Measurements from ENCODE around the gene SLC4A2.

SLC4A2 gene

GRCh38 chr7:151068069-151068773 lies 8.8 kb downstream of the SLC4A2 start:
- H3K9me3 ChIP-seq (ENCODE audit: control insufficient read depth, low read depth, low read length) = no peaks in the 10 kb centered on the region
- peaks cover 48% of the 10 kb centered on the region for H3K36me3 ChIP-seq (ENCODE audit: control insufficient read depth, low read depth, low read length)
- no peak overlapping the region for H3K9ac ChIP-seq (ENCODE audit: low read length)
- H3K4me3 ChIP-seq (ENCODE audit: low read length) = no peak overlapping the region
- no peaks in the 10 kb centered on the region for H3K27me3 ChIP-seq (ENCODE audit: control insufficient read depth, insufficient read depth, low read length)
- no peak overlapping the region for H3K27ac ChIP-seq (ENCODE audit: low read length)
- no peaks in the 10 kb centered on the region for H3K4me1 ChIP-seq (ENCODE audit: control insufficient read depth, low read depth, low read length)

DNA sequence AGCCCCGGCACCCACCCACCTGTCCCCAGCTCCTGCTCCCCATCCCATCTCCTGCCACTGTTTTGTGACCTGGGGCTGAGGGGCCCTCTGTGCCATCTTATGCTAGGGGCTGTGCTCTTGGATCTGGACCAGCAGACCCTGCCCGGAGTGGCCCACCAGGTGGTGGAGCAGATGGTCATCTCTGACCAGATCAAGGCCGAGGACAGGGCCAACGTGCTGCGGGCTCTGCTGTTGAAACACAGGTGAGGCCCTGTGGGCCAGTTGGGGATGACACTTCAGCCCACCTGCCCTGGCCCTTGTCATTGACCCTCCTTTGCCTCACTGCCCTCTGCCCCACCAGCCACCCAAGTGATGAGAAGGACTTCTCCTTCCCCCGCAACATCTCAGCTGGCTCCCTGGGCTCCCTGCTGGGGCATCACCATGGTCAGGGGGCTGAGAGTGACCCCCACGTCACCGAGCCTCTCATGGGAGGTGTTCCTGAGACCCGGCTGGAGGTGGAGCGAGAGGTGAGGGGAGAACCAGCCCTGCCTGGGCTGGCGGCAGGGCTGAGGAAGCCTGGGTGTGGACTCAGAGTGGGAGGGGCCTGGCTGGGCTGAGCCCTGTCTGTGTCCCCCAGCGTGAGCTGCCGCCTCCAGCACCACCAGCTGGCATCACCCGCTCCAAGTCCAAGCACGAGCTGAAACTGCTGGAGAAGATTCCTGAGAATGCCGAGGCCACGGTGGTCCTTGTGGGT lies 10.6 kb downstream of the SLC4A2 start:
- H3K9me3 ChIP-seq (ENCODE audit: control insufficient read depth, low read depth, low read length) = no peaks in the 10 kb centered on the region
- H3K27me3 ChIP-seq (ENCODE audit: control insufficient read depth, insufficient read depth, low read length) = no peaks in the 10 kb centered on the region
- H3K4me1 ChIP-seq (ENCODE audit: control insufficient read depth, low read depth, low read length) = no peaks in the 10 kb centered on the region
- H3K36me3 ChIP-seq (ENCODE audit: control insufficient read depth, low read depth, low read length) = peaks cover 57% of the 10 kb centered on the region
- H3K4me3 ChIP-seq (ENCODE audit: low read length) = no peak overlapping the region
- H3K27ac ChIP-seq (ENCODE audit: low read length) = no peak overlapping the region
- no peak overlapping the region for H3K9ac ChIP-seq (ENCODE audit: low read length)

GRCh38 chr7:151070574-151070960 lies 11.2 kb downstream of the SLC4A2 start:
- no peak overlapping the region for H3K9ac ChIP-seq (ENCODE audit: low read length)
- peaks cover 58% of the 10 kb centered on the region for H3K36me3 ChIP-seq (ENCODE audit: control insufficient read depth, low read depth, low read length)
- no peak overlapping the region for H3K4me3 ChIP-seq (ENCODE audit: low read length)
- no peaks in the 10 kb centered on the region for H3K9me3 ChIP-seq (ENCODE audit: control insufficient read depth, low read depth, low read length)
- no peaks in the 10 kb centered on the region for H3K4me1 ChIP-seq (ENCODE audit: control insufficient read depth, low read depth, low read length)
- H3K27me3 ChIP-seq (ENCODE audit: control insufficient read depth, insufficient read depth, low read length) = no peaks in the 10 kb centered on the region
- H3K27ac ChIP-seq (ENCODE audit: low read length) = no peak overlapping the region

DNA sequence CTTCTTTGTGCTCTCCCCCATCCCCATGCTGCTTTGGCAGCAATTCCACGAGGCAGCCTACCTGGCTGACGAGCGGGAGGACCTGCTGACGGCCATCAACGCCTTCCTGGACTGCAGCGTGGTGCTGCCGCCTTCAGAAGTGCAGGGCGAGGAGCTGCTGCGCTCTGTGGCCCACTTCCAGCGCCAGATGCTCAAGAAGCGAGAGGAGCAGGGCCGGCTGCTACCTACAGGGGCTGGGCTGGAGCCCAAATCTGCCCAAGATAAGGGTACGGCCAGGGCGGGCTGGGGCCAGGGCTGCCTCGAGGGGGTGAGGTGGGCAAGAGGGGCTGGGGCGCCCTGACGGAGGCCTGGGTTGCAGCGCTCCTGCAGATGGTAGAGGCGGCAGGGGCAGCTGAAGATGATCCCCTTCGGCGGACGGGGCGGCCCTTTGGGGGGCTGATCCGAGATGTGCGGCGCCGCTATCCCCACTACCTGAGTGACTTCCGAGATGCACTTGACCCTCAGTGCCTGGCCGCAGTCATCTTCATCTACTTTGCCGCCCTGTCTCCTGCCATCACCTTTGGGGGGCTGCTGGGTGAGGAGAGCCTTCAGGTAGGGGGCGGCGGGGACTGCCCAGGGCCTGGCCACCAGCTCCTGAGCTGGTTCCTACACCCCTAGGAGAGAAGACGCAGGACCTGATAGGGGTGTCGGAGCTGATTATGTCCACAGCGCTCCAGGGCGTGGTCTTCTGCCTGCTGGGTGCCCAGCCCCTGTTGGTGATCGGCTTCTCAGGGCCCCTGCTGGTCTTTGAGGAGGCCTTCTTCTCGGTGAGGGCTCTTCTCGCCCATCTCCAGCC lies 11.9 kb downstream of the SLC4A2 start:
- Histone ChIP-seq H3K4me3 (ENCODE audit: low read length) (no peak overlapping the region), H3K4me1 (ENCODE audit: control insufficient read depth, low read depth, low read length) (no peaks in the 10 kb centered on the region), H3K36me3 (ENCODE audit: control insufficient read depth, low read depth, low read length) (peaks cover 59% of the 10 kb centered on the region), H3K9me3 (ENCODE audit: control insufficient read depth, low read depth, low read length) (no peaks in the 10 kb centered on the region), H3K27me3 (ENCODE audit: control insufficient read depth, insufficient read depth, low read length) (no peaks in the 10 kb centered on the region), H3K9ac (ENCODE audit: low read length) (no peak overlapping the region), H3K27ac (ENCODE audit: low read length) (no peak overlapping the region)

DNA sequence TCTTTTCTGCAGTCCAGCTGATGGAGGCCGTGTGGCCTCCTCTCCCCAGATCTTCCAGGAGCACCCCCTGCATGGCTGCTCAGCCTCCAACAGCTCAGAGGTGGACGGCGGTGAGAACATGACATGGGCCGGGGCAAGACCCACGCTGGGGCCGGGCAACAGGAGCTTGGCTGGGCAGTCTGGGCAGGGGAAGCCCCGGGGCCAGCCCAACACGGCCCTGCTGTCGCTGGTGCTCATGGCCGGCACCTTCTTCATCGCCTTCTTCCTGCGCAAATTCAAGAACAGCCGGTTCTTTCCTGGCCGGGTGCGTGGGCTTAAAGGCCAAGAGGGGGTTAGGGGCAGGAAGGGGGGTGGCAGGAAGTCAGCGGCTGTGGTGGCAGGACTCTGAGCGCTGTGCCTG lies 14.6 kb downstream of the SLC4A2 start:
- Histone ChIP-seq H3K27me3 (ENCODE audit: control insufficient read depth, insufficient read depth, low read length) (no peaks in the 10 kb centered on the region), H3K9me3 (ENCODE audit: control insufficient read depth, low read depth, low read length) (no peaks in the 10 kb centered on the region), H3K9ac (ENCODE audit: low read length) (no peak overlapping the region), H3K4me1 (ENCODE audit: control insufficient read depth, low read depth, low read length) (peaks cover 5% of the 10 kb centered on the region), H3K27ac (ENCODE audit: low read length) (no peak overlapping the region), H3K4me3 (ENCODE audit: low read length) (no peak overlapping the region), H3K36me3 (ENCODE audit: control insufficient read depth, low read depth, low read length) (peaks cover 48% of the 10 kb centered on the region)

DNA sequence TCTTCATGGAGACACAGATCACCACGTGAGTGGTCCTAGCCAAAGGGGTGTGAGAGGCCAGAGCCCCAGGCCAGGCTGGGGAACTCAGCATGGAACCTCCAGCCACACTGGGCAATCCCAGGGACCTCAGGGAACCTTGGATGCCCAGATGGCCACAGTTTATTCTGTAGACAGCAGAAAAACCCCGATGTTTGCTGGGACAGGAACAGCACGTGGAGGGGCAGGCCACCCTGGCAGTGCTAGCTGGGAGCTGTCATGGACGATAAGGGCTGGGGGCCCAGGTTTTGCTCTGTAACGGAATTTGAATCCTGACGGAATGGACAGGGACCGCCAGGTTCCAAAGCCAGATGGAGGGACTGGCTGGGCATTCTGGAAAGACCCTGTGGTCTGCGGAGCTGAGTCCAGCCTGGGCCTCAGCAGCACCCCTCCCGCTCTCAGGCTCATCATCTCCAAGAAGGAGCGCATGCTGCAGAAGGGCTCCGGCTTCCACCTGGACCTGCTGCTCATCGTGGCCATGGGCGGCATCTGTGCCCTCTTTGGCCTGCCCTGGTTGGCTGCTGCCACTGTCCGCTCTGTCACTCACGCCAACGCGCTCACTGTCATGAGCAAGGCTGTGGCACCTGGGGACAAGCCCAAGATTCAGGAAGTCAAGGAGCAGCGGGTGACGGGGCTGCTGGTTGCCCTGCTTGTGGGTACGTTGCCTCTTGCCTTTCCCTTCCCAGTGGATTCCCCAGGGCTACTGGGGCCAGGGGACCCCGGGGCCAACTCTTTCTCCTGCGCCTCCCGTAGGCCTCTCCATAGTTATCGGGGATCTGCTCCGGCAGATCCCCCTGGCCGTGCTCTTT lies 15.7 kb downstream of the SLC4A2 start:
- Histone ChIP-seq H3K4me3 (ENCODE audit: low read length) (no peak overlapping the region), H3K27me3 (ENCODE audit: control insufficient read depth, insufficient read depth, low read length) (no peaks in the 10 kb centered on the region), H3K36me3 (ENCODE audit: control insufficient read depth, low read depth, low read length) (peaks cover 39% of the 10 kb centered on the region), H3K4me1 (ENCODE audit: control insufficient read depth, low read depth, low read length) (peaks cover 14% of the 10 kb centered on the region), H3K9ac (ENCODE audit: low read length) (no peak overlapping the region), H3K9me3 (ENCODE audit: control insufficient read depth, low read depth, low read length) (no peaks in the 10 kb centered on the region), H3K27ac (ENCODE audit: low read length) (no peak overlapping the region)

DNA sequence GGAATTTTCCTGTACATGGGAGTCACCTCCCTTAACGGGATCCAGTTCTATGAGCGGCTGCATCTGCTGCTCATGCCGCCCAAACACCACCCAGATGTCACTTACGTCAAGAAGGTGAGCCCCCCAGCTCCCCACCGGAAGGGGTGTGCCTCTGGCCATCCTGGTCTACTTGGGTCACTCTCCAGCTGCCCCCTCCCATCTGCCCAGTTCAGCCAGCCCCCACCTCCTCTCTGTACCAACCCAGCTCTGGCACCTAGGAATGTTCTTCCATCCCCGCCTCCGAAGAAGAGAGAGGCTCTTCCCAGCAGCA lies 16.2 kb downstream of the SLC4A2 start:
- Histone ChIP-seq H3K9me3 (ENCODE audit: control insufficient read depth, low read depth, low read length) (no peaks in the 10 kb centered on the region), H3K4me3 (ENCODE audit: low read length) (no peak overlapping the region), H3K4me1 (ENCODE audit: control insufficient read depth, low read depth, low read length) (peaks cover 14% of the 10 kb centered on the region), H3K36me3 (ENCODE audit: control insufficient read depth, low read depth, low read length) (peaks cover 35% of the 10 kb centered on the region), H3K9ac (ENCODE audit: low read length) (no peak overlapping the region), H3K27me3 (ENCODE audit: control insufficient read depth, insufficient read depth, low read length) (no peaks in the 10 kb centered on the region), H3K27ac (ENCODE audit: low read length) (no peak overlapping the region)

DNA sequence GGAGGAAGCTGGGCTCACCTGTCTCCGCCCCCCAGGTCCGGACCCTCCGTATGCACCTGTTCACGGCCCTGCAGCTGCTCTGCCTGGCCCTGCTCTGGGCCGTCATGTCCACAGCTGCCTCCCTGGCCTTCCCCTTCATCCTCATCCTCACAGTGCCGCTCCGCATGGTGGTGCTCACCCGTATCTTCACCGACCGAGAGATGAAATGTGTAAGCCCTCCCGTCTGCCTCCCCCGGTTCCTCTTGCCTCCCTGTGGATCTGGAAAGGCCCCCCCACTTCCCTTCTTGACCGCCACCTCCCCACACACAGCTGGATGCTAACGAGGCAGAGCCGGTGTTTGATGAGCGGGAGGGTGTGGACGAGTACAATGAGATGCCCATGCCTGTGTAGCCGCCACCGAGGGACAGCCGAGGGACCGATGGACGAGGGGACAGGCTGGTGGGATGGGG lies 16.6 kb downstream of the SLC4A2 start:
- peaks cover 31% of the 10 kb centered on the region for H3K36me3 ChIP-seq (ENCODE audit: control insufficient read depth, low read depth, low read length)
- no peaks in the 10 kb centered on the region for H3K9me3 ChIP-seq (ENCODE audit: control insufficient read depth, low read depth, low read length)
- H3K27me3 ChIP-seq (ENCODE audit: control insufficient read depth, insufficient read depth, low read length) = no peaks in the 10 kb centered on the region
- H3K4me1 ChIP-seq (ENCODE audit: control insufficient read depth, low read depth, low read length) = peaks cover 14% of the 10 kb centered on the region
- no peak overlapping the region for H3K27ac ChIP-seq (ENCODE audit: low read length)
- no peak overlapping the region for H3K9ac ChIP-seq (ENCODE audit: low read length)
- no peak overlapping the region for H3K4me3 ChIP-seq (ENCODE audit: low read length)

DNA sequence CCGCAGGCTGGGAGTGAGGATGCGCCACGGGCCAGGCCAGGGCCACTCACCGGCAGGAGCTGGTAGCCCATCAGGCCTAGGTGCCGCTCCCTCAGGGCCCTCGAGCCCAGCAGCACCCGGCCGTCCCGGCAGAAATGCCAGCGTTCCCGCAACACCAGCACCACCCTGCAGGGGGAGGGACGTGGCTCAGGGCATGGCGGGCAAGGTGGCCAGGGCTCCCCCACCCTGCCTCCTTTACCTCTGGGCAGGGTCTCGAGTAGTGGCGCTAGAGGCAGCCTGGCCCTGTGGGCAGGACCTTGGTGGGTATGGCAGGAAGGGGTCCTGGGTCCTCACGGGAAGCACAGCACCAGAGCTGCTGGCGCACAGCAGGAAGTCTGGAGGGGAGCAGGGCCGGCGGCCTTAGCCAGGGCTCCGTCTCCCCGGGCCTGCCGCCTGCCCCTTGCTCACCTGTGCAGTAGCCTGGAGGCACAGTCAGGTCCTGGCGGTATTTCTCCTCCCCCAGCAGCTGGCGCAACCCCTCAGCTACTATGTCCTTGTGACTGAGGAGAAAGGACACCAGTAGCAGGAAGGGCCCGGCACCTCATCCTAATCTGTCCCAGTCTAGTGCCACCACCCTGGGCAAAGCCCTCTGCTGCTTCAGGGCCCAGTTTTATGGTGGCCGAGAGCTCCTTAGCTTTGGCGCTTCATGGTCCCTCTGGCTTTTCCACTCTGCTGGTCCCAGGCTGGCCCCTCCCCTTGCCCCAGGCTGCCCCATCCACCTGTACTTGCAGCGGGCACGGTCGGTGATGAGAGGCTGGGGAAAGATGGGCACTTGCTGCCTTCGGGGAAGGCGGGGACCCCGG lies 17.7 kb downstream of the SLC4A2 start:
- Histone ChIP-seq H3K9me3 (ENCODE audit: control insufficient read depth, low read depth, low read length) (no peaks in the 10 kb centered on the region), H3K9ac (ENCODE audit: low read length) (no peak overlapping the region), H3K36me3 (ENCODE audit: control insufficient read depth, low read depth, low read length) (peaks cover 22% of the 10 kb centered on the region), H3K4me3 (ENCODE audit: low read length) (no peak overlapping the region), H3K27me3 (ENCODE audit: control insufficient read depth, insufficient read depth, low read length) (no peaks in the 10 kb centered on the region), H3K27ac (ENCODE audit: low read length) (no peak overlapping the region), H3K4me1 (ENCODE audit: control insufficient read depth, low read depth, low read length) (peaks cover 14% of the 10 kb centered on the region)

DNA sequence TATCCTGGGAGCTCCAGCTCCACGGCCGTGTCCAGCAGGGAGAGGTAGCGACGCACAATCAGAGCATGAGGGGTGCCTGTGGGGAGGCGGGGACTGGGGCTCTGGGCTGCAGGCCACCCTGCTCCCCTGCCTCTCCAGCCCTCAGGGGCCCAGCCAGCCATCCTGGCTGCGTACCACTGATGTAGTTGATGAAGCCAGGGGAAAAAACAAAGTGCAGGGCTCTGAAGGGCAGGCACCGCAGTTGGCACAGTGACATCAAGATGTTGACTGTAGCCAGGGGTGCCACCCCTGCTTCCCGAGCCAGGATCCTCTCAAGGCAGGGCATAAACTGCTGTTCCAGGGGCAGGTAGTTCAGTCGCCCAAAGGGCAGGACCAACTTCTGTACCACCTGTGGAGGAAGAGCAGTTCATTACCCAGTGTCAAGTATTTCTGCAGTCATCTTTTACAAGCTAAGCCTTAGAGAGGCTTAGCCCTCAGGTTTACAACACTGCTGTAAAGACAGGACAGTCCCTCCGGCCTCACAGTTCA lies 18.4 kb downstream of the SLC4A2 start:
- H3K4me1 ChIP-seq (ENCODE audit: control insufficient read depth, low read depth, low read length) = peaks cover 14% of the 10 kb centered on the region
- no peaks in the 10 kb centered on the region for H3K27me3 ChIP-seq (ENCODE audit: control insufficient read depth, insufficient read depth, low read length)
- no peak overlapping the region for H3K9ac ChIP-seq (ENCODE audit: low read length)
- no peak overlapping the region for H3K4me3 ChIP-seq (ENCODE audit: low read length)
- peaks cover 21% of the 10 kb centered on the region for H3K36me3 ChIP-seq (ENCODE audit: control insufficient read depth, low read depth, low read length)
- H3K9me3 ChIP-seq (ENCODE audit: control insufficient read depth, low read depth, low read length) = no peaks in the 10 kb centered on the region
- H3K27ac ChIP-seq (ENCODE audit: low read length) = no peak overlapping the region

Measured in iPS-18a (cell line).